HK-2 (cell line): ENCODE data around the gene PRC1.

Experiments
- DNase-seq: peaks from one replicate; pipeline ENCODE4 v3.0.0-alpha.2; 2018; ENCODE audit not compliant: unreplicated experiment

PRC1 gene

DNA sequence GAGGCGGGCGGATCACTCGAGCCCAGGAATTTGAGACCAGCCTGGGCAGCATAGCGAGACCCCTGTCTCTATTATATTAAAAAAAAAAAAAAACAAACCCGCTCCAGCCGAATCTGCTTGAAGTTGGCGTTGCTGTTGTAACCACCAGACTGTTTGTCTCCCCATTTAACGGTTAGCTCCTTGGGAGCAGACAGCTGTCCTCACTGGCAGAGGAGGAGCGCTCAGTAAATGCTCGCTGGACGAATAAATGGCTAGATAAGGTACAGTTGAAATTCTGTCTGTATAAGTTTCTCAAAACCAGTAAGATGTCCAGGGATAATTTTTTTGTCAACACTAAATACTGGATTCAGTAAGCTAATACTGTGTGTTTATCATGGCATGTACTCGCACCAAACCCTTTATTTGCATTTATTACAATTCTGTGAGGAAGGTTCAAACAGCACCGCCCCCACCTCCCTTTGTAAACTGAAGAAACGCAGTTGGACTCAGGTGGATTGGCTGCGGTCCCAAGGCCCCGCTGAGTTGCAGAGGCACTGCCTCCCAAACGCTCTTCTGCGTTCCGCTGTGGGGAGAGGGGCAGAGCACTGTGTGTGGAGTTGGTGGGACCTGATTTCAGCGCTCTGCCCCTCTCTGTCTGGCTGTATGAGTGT, 38.6 kb downstream of the PRC1 start:
- no peak for DNase-seq

DNA sequence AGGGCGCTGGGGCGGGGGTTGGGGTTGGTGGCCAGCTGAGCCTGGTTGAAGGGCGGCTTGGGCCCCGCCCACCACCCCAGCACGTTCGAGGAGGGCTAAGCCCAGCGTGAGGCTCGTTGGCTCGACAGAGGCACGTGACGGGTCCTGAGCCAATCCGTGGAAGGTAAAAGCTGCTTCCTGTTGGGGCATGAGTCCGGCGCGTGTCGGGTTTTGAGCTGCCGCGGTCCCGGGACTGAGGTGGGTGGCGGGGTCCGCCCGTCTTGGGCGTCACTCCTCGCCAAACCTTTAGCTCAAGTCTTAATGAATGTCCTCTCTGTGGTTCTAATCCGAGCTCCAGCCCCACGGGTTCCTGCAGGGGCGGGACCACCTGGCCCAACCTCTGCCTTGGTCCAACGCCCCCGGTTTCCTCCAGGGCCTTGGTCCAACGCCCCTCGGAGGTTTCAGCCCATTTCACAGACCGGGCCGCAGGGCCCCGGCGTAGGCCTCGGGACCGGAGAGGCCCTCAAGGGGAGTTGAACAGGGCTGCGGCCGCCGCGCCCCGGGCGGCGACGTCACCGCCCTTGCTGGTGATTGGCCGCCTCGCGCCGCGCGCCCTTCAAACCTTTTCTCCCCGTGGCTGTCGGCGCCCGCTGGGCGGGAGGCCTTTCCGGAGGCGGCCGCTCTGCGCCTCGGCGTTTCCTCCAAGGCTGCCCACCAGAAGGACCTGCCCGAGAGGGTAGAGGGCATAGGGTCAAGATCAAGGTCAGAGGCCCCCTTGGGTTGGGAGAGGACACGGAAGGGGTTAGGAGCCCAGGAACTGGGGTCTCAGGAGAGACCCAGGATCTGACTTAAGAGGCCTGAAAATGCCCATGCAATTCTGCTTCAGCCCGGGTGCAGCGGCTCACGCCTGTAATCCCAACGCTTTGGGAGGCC, 39.4 kb downstream of the PRC1 start, which contains the start of gene RCCD1:
TSS of gene RCCD1 (plus strand) at position 173 of the 912 bp plus-strand sequence. CDS start 1,851 bp downstream, outside the sequence.
- peak; percentile 91 for DNase-seq

DNA sequence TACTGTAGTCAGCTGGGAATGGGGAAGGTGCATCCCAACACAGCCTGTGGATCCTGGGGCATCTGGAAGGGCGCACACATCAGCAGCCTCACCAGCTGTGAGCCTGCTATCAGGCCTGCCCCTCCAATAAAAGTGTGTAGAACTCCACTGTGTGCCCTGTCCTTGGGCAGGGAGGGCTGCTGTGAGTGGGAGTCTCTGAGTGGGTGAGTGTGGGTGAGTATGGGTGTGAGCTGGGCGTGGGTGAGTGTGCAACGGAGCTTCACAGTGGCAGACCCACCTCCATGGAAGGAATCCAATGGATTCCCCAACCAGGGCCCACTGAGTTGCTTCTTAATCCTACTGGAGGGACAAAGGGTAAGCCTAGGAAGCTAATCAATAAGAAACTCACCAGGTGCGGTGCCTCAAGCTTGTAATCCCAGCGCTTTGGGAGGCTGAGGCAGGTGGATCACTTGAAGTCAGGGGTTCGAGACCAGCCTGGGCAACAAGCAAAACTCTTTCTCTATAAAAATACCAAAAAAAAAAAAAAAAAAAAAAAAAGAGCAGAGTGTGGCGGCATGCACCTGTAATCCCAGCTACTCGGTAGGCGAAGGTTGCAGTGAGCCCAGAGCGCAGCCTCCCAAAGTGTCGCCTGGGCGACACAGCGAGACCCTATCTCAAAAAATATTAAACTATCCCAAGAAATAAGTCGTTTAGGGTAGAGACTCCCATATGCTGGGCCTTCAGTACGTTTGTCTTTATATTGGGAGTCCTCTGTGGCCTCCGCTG, 40.2 kb downstream of the PRC1 start:
- DNase-seq = no peak

DNA sequence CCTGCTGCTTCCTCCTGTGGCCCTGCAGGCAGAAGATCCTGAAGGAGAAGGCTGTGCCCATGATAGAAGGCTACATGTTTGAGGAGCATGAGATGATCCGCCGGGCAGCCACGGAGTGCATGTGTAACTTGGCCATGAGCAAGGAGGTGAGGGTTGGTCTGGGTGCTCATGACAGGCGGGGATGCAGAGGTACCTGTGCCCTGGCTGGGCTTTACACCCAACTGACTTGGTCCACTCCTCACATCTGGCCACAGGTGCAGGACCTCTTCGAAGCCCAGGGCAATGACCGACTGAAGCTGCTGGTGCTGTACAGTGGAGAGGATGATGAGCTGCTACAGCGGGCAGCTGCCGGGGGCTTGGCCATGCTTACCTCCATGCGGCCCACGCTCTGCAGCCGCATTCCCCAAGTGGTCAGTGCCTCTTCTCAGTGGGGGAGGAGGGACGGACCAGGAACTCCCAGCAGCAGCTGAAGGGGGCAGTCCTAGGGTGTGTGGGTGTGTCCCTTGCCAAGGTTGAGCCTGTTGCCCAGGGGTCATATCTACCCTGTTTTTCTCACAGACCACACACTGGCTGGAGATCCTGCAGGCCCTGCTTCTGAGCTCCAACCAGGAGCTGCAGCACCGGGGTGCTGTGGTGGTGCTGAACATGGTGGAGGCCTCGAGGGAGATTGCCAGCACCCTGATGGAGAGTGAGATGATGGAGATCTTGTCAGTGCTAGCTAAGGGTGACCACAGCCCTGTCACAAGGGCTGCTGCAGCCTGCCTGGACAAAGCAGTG, 41.2 kb downstream of the PRC1 start:
- no peak for DNase-seq

DNA sequence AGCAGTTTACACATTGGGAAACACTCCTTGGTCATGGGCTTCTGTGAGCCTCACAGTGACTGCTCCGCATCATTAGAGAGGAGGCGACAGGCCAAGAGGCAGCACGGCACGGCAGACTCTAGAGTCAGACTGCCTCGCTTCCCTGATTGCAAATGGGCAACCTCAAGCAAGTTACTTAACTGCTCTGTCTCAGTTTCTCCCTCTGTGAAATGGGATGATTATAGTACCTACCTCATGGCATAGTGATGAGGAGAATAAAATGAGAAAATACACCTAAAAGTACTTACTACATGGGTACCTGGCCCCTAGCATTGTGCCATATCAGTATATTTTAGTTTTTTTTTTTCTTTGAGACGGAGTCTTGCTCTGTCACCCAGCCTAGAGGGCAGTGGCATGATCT, 43.7 kb downstream of the PRC1 start:
- DNase-seq = no peak

DNA sequence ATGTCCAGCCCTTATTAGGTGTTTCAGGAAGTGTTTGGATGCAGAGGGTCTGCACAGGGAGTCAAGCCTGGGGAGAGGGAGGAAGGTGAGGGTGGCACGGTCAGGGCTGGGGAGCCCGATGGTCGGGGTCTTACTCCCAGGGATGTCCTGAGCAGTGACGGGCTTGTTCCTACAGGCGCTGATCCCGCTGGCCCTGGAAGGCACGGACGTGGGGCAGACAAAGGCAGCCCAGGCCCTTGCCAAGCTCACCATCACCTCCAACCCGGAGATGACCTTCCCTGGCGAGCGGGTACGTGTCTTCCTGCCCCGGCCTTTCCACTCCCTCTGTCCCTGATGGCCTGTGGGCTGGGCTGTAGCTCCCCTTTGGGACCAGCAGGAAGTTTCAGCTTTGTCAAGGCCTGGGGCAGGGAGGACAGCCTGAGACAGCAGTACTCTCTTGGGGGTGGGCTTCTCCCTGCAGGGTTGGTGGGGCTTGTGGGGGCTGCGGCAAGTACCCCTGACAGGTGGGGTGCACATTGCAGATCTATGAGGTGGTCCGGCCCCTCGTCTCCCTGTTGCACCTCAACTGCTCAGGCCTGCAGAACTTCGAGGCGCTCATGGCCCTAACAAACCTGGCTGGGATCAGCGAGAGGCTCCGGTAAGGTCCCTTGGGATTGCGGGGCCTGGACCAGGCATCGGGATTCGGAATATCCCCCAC, 44.2 kb downstream of the PRC1 start:
- DNase-seq = no peak

DNA sequence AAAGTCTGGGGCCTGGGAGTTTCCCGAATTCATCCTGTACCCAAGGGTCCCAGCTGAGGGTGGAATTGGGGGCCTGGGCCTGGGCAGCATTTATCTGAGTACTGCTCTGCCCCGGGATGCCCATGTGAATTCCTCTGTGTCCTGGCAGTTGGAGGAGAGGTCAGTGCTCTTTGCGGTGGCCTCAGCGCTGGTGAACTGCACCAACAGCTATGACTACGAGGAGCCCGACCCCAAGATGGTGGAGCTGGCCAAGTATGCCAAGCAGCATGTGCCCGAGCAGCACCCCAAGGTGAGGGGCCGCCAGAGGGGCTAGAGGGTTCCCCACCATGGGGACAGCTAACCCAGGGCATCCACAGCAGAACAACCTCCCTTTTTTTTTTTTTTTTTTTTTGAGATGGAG, 45.8 kb downstream of the PRC1 start:
- no peak for DNase-seq

DNA sequence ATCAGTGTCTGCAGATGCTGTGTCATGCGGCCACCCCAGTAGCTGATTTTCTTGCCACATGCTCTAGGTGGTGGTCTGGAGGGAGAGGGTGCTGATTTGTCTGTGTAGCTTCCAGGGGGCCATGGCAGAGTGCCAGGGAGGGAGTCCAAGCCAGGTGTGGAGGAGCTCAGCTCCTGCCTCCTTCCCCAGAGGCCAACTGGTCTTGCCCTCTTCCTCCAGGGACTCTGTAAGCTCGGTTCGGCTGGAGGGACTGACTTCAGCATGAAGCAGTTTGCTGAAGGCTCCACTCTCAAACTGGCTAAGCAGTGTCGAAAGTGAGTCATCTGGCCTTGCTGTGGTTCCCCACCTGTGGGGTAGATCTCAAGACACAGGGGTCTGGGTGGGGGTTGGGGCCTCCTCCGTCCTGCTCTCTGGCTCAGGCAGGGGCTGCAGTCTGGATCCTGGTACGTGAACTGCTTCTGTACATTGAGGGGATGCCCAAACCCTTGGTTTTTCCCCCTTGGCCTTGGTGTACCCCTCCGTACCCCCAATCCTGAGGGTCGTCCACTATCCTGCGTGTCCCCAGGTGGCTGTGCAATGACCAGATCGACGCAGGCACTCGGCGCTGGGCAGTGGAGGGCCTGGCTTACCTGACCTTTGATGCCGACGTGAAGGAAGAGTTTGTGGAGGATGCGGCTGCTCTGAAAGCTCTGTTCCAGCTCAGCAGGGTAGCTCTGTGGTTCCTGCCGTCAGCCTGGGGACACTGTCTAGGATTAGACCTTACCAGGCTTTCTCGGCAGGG, 46.6 kb downstream of the PRC1 start:
- no peak for DNase-seq

DNA sequence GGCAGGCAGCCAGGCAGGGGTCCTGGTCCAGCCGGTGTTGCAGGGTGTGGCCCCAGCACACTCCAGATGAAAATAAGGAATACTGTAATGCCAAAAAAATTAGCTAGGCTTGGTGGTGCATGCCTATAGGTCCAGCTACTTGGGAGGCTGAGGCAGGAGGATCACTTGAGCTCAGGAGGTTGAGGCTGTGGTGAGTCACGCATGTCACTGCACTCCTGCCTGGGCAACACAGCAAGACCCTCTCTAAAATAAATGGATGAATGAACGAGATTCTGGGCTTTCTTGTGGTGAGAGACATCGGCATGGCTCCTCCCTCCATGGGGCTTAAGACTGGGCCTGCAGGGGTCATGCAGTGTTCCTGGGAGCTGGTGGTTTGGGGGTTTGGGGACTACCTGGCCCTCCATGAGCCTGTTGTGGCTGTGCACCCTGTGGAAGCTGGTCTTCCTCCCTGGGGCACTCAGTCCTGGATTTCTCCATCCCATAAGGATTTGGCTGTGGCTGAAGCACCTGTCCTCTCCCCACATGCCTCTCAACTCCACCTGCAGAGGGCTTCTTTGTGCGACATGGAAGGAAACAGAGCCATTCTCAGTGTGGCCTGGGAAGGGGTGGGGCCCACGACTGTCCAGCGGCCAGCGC, 47.3 kb downstream of the PRC1 start:
- no peak for DNase-seq

DNA sequence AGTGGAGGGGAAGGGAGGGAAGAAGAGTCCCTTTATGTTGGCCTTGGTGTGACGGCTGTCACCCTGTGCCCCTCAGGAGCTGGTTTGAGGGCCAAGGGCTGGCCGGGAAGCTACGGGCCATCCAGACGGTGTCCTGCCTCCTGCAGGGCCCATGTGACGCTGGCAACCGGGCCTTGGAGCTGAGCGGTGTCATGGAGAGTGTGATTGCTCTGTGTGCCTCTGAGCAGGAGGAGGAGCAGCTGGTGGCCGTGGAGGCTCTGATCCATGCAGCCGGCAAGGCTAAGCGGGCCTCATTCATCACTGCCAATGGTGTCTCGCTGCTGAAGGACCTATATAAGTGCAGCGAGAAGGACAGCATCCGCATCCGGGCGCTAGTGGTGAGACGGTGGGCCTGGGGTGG, 47.8 kb downstream of the PRC1 start:
- no peak for DNase-seq

DNA sequence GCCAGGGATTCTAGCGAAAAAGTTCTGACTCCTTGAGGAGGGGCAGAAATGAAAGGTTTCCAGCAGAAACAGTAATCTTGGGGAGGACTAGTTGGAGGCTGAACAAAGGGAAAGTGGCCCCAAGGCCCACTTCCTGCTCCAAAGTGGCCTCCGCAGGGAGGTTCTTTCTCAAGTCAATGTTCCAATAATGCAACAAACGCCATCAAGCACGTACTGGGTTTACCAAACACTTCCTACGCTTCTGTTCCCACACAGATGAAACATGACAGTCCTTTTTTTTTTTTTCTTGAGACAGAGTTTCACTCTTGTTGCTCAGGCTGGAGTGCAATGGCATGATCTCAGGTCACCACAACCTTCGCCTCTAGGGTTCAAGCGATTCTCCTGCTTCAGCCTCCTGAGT, 49.2 kb downstream of the PRC1 start:
- no peak for DNase-seq

DNA sequence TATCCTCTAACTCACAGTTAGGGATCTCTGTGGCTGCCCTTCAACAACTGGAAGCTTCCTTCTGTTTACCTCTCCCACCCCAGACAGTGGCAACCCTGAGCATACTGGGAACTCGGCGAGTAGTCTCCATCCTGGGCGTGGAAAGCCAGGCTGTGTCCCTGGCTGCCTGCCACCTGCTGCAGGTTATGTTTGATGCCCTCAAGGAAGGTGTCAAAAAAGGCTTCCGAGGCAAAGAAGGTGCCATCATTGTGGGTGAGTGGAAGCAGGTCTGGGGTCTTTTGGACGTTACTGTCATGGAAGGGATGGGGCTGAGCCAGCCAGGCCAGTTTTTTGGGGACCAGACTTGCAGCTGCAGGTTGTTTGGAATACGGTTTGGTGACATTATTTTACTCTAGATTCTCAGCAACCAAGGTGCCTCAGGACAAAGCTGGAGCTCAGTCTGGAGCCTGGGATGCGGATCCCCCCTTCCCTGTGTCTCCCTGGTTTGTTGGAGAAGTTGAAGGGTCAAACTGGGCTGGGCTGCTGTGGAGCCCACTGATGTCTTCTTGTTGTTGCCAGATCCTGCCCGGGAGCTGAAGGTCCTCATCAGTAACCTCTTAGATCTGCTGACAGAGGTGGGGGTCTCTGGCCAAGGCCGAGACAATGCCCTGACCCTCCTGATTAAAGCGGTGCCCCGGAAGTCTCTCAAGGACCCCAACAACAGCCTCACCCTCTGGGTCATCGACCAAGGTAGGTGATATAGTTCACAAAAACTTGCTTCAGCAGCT, 51.8 kb downstream of the PRC1 start:
- DNase-seq = no peak

DNA sequence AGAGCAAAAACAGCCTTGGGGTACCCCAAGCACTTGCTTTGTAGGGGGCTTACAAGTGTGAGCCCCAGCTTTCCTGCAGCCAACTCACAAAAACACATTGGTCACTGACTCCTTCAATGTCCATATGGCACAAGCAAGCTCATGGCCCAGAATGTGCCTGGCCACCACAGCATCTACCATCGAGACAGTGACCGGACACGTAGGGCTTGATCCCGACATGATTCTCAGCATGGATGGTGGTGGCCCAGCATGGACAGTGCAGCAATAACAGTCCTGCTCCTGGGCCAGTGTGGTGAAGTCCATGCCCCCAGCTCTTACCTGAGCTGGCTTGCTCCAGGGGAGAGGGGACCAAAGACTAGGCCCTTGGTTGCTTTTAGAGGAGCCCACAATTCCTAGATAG, 53.3 kb downstream of the PRC1 start:
- DNase-seq = no peak

DNA sequence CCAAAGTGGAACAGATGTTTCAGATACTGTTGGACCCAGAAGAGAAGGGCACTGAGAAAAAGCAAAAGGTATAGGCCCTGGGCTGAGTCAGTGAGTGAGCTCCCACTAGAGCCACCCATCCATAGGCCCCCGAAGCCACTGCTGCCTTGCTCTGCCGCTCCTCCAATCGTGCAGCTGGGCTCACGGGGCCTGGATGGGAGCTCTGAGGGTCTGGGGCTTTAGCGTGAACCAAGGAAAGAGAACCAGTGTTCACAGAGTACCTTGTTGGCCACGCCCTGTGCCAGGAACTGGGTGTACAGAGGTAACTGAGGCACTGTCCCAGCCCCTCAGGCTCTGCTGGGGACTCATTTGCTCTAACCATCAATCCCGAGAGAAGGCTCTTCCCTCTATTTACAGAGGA, 54.6 kb downstream of the PRC1 start:
- DNase-seq = no peak

DNA sequence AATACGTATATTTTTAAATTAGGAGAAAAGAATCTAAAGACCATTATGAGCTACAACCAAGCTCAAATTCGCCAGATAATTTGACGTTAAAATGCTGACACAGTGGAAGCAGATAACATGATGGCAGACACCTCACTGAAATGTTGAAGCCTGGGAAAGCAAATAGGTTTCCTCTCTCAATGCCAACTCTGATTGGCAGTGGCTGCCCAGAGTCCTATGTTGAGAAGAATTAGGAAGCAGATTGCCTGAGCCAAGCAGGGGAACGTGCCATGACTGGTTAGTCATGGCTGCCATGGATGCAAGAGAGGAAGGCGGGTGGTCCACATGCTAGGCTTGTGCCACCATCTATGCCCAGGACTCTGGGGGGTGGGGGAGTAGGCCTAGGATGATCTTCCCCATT, 56.1 kb downstream of the PRC1 start:
- DNase-seq = no peak

DNA sequence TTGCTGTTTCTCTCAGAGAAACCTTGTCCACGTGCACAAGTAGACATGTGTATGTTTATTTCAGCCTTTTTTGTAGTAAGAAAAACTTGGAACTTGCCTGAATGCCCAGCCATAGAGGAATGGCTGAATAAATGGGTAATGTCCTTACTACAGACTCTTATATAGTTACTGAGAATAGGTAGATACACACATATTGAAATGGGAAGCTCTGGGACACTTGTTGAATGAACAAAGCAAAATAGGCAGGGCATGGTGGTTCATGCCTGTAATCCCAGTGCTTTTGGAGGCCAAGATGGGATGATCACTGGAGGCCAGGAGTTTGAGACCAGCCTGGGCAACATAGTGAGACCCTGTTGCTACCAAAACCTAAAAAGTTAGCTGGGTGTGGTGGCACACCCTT, 57.5 kb downstream of the PRC1 start:
- no peak for DNase-seq

DNA sequence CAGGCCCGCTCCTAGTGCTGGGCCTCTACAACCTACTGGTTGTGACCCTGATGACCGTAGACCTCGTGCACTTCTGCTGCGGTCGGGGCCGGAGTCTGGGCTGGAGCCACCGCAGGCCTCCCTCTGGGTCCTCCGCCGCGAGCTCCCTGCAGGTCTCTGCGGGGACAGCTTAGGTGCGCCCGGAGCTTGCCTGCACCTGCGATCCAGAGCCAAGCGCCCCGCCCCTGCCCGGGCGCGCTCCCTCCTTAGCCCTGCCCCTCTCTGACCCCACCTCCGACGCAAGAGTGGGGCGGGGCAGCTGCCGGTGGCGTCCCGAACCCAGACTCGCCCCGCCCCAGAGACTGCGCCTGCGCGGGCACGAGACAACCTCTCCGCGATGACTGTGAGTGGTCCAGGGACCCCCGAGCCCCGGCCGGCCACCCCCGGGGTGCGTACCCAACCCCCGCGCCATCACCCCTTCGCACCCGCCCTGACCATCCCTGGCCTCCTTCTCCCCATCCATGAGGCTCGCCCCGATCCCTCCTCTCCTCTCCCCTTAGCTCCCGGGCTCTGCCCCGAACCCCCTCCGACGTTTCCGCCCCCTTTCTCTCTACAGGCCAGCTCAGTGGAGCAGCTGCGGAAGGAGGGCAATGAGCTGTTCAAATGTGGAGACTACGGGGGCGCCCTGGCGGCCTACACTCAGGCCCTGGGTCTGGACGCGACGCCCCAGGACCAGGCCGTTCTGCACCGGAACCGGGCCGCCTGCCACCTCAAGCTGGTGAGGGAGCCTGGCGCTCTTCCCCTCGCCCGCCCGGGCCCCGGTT, 59.2 kb downstream of the PRC1 start, which contains the start of gene UNC45A:
TSS of gene UNC45A (plus strand) at position 337 of the 803 bp plus-strand sequence. CDS start at position 377, 40 bp downstream.
- DNase-seq = peak; percentile 81
